Frontal cortex (tissue), 4 donors: Measurements from ENCODE around the gene NDUFC2. TPM values are rescaled to one million over a fixed set of nuclear protein-coding genes. Genes with fewer than 3 reads are reported as not detected.
"Not testable (repeated sequence)": the region's sequence is repeated elsewhere in the genome, so short reads cannot be mapped to it uniquely, and the experiment has no call there.

Experiments used
- DNase-seq, 2 donors: peaks; one replicate each; pipeline ENCODE4 v3.0.0; 2012; ENCODE audit warnings: low spot score in 2 of 2
- FAIRE-seq: peaks from 2 replicates; lab custom pipeline; 2012; peaks lifted over from hg19 to GRCh38; lab: Jason Lieb, UNC
- total RNA-seq: library from RNA; depleted of rRNA; stranded (reverse); fragments of >200 nt; gene quantifications from one replicate; pipeline ENCODE4 v1.2.3, GENCODE V29; 2014
- donor health status: control.
- donor health status: control.
- donor health status: control.

NDUFC2 gene
- total RNA-seq, 1 donor from 2014 or later, result 88.9 TPM

GRCh38 chr11:78059749-78060328 is 19.8 kb downstream of the NDUFC2 start:
- not testable (repeated sequence) for DNase-seq, FAIRE-seq

DNA sequence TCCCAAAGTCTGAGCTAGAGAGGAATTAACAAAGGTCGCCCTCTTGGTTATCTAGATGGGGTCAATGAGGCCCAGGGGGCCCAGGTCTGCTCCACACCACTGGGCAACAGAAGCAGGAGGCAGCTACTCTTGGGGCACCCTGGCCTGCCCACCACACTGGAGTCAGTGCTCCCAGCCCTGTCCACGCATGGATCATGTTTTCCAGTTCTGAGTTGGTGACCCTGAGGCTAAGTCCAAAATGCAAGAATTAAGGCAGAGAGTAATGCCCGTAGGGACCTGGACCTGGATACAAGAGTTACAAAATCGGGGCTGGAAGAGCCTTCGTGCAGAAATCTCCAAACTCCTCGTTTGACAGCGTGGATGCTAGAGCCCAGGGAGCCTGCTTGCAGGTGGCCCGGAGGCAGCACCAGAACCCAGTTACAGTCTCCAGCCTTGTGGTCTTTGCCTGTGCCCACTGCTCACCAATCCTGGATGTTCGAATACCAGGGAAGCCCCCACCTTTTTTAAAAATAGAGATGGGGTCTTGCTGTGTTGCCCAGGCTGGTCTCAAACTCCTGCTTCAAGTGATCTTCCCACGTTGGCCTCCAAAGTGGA is 22.1 kb downstream of the NDUFC2 start:
- no peak for FAIRE-seq
- no peak for DNase-seq

- no peak for DNase-seq
- FAIRE-seq, result no peak
Observed at GRCh38 chr11:78056093-78056492, 23.6 kb downstream of the NDUFC2 start.

DNA sequence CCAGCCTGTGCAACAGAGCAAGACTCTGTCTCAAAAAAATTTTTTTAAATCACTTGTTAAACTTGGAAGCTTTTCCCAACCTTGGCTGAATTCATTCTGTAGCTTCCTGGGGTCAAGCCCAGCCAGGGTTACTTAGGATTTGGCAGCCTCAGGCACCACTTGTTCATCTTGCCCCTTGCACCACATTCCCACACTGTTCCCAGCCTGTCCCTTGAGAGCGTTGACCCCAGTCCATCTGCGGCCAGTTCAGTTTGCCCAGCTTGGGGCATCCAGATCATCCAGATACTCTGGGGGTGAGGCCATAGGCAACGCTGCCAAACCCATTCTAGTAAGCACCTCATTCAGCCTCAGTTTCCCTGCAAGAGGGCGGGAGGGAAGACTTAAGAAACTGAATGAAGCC is 24.7 kb downstream of the NDUFC2 start:
- no peak for DNase-seq
- FAIRE-seq, result no peak

GRCh38 chr11:78050964-78051831 is 28.5 kb downstream of the NDUFC2 start:
- FAIRE-seq (no peak), DNase-seq (no peak)

GRCh38 chr11:78049348-78049747 is 30.3 kb downstream of the NDUFC2 start:
- no peak for FAIRE-seq
- DNase-seq, result no peak

DNA sequence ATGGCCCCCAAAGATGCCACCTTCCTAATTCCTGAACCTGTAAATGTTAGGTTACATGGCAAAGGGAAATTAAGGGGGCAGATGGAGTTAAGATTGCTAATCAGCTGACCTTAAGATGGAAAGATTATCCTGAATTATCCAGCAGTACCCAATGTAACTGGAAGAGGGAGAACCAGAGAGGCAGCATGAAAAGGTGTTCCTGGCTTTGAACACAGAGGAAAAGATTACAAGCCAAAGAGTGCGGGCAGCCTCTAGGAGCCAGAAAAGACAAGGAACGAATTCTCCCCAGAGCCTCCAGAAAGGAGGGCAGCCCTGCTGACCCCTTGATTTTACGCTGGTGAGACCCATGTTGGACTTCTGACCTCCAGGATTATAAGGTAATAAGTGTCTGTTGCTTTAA is 31.1 kb downstream of the NDUFC2 start:
- DNase-seq (no peak), FAIRE-seq (no peak)

GRCh38 chr11:78046486-78046854 is 33.2 kb downstream of the NDUFC2 start:
- DNase-seq (no peak), FAIRE-seq (no peak)

DNA sequence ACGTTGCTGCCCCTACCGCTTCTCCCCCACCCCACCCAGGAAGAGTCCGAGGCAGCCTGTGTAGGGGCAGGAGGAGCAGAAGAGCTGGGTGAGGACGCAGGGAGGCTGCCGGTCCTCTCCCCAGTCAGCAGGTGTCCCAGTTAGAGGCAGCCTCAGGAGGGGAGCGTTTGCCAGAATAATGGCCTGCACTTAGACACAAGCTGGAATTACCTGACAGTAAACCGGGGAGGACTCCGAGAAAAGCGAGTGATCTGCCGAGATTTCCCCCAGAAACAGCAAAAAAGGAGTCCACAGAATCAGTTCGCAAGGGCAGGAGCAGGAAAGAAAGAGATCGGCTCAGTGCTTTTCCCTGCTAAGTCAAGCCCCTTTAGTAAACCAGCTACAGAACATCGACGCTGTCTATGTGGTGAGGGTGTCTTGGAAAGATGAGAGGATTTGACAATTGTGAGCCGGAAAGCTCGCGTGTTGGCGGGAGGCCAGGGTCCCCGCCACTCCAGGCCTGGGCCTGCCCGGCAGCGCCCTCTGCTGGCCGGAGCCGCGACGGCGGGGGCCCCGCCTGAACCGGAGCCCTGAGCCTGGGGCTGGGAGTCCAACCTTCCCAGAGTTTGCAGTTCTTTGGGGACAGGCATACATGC is 33.7 kb downstream of the NDUFC2 start:
- peak; percentile 72 to 86 for DNase-seq
- no peak for FAIRE-seq

- no peak for FAIRE-seq
- no peak for DNase-seq
Observed at GRCh38 chr11:78044706-78045105, 35.0 kb downstream of the NDUFC2 start.

DNA sequence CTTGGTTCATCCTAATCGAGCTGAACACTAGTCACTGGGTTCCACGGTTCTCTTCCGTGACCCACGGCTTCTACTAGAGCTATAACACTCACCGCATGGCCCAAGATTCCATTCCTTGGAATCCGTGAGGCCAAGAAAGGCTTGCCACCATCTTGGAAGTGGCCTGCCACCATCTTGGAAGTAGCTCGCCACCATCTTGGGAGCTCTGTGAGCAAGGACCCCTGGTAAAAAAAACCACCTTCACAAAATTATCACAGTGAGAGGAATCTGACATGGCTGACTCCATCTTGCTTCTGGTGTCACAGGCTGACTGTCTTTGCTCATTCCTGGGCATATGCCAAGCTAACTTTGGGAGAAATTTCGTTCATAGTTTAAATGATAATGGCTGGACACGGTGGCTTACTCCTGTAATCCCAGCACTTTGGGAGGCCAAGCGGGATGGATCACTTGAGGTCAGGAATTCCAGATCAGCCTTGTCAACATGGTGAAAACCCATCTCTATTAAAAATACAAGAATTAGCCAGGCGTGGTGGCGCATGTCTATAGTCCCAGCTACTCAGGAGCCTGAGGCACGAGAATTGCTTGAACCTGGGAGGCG is 37.7 kb downstream of the NDUFC2 start:
- DNase-seq (no peak), FAIRE-seq (no peak)

- not testable (repeated sequence) for DNase-seq, FAIRE-seq
Observed at GRCh38 chr11:78041380-78041719, 38.3 kb downstream of the NDUFC2 start.

- no peak for DNase-seq
- no peak for FAIRE-seq
Observed at GRCh38 chr11:78040691-78041379, 38.8 kb downstream of the NDUFC2 start.

- no peak for FAIRE-seq
Observed at GRCh38 chr11:78039919-78040671, 39.6 kb downstream of the NDUFC2 start.

DNA sequence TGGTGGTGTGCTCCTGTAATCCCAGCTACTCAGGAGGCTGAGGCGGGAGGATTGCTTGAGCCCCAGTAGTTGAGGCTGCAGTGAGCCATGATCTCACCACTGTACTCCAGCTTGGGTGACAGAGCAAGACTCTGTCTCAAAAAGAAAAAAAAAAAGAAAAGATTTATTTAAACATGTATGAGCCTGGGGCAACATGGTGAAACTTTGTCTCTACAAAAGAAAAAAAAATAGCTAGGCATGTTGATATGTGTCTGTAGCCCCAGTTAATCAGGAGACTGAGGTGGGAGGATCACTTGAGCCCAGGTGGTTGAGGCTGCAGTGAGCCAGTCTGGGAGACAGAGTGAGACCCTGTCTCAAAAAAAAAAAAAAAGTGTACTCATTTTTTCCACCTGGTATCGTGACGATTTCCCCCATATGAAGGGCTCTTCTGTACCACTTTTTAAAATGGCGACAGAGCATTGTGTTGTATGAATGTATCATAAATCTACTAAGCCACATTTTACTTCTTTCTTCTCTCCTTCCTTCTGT is 40.2 kb downstream of the NDUFC2 start:
- no peak for FAIRE-seq
- DNase-seq, result no peak

More at GRCh38 chr11:78039919-78040671, 39.6 kb downstream of the NDUFC2 start:
- peak; percentile 23 to 39 for DNase-seq

DNA sequence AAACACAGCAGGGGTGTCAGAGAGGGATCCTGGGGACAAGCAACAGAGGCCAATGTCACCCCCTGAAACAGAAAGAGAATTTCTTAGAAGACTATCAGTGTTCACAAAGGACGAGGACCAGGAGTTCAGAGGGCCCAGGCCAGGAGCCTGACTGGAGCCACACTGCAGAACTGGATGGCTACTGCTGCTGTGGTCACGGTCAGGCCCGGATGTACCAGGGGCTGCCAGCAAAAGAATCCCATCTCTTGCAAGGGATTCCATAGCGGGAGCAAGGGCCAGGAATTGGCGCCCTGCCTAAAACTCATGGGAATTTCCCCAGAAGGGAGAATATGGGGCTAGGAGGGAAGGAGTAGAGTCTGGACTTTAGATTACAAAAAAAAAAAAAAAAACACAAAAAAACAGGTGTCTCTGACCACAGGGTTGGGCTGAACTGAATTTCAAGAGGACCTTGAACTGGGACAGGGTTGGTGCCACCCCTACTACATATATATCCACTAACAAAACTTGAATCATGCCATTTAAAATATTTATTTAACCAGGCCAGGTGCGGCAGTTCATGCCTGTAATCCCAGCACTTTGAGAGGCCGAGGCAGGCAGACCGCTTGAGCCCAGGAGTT is 40.9 kb downstream of the NDUFC2 start:
- FAIRE-seq, result no peak
- no peak for DNase-seq

DNA sequence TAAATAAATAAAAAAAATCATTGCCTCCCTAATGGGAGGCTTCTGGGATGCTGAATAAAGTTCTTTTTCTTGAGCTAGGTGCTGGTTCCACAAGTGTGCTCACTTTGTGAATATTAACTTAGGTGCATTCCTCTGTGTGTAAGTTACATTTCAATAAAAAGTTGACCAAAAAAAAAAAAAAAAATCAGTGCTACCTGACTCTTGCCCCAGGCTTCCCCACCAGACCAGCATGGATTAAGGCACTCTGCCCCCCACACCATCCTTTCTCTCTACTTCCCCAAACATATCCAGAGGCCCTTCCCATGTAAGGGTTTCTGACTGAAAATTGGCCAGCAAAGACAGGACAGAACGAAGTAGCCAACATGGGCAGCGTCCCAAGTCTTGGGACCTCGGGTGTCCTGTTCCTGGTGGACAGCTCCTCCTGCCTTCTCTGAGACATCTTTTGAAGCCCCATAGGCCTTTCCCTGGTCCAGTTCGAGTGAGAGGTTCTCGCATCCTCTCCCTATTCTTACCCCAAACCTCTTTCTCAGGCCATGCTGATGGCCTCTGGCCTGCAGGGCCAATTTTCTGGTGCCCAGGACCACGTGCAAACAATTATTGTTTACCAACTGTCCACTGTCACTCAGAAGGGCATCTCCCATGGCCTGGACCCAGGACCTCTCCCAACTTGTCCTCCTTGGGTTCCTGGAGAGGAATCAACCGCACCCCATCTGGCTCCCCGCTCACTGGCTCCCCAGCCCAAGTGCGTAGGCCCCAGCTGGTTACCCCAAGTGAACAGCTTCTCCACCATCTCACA is 41.6 kb downstream of the NDUFC2 start:
- DNase-seq, result no peak
- FAIRE-seq, result no peak

- FAIRE-seq, result no peak
- no peak for DNase-seq
Observed at GRCh38 chr11:78037056-78037455, 42.6 kb downstream of the NDUFC2 start.
